Umbilical cord (tissue), 2 donors: ENCODE measurements around the gene BET1L. TPM values are rescaled to one million over a fixed set of nuclear protein-coding genes. Genes with fewer than 3 reads are reported as not detected.
A peak's percentile ranks its signal among the peaks of the same experiment; 100 is the strongest.
"Not testable (repeated sequence)": the region's sequence is repeated elsewhere in the genome, so short reads cannot be mapped to it uniquely, and the experiment has no call there.

Experiments
- DNase-seq: peaks from one replicate; pipeline ENCODE4 v3.0.0-alpha.2; 2015; ENCODE audit warnings: low spot score
- total RNA-seq: library from RNA; depleted of rRNA; stranded (reverse); fragments of >200 nt; gene quantifications from one replicate; pipeline ENCODE4 v1.2.3, GENCODE V29; 2014; ENCODE audit warnings: low replicate concordance; ENCODE audit not compliant: insufficient read depth

BET1L gene
- 14.0 TPM for total RNA-seq

GRCh38 chr11:207208-207862 lies at the start of gene BET1L, which contains the start of gene RIC8A:
BET1L (minus strand) TSS chr11:207399; CDS start chr11:207321, 78 bp downstream.
RIC8A (plus strand) TSS chr11:207708; CDS start chr11:208855, 1,147 bp downstream.
- DNase-seq: peak; percentile 99

- DNase-seq: no peak
Measured at GRCh38 chr11:255816-256215, 48.6 kb upstream of the BET1L start.

GRCh38 chr11:255176-255575 lies 48.0 kb upstream of the BET1L start:
- DNase-seq: peak; percentile 59

- no peak for DNase-seq
Measured at GRCh38 chr11:253886-254270, 46.7 kb upstream of the BET1L start.

GRCh38 chr11:253160-253885 lies 46.1 kb upstream of the BET1L start:
- DNase-seq: no peak

GRCh38 chr11:252666-253065 lies 45.5 kb upstream of the BET1L start:
- no peak for DNase-seq

- no peak for DNase-seq
Measured at GRCh38 chr11:251550-251949, 44.4 kb upstream of the BET1L start.

GRCh38 chr11:250740-251299 lies 43.6 kb upstream of the BET1L start:
- DNase-seq: peak; percentile 28

- no peak for DNase-seq
Measured at GRCh38 chr11:250274-250673, 43.1 kb upstream of the BET1L start.

GRCh38 chr11:249062-249461 lies 41.9 kb upstream of the BET1L start:
- DNase-seq: no peak

GRCh38 chr11:244376-244775 lies 37.2 kb upstream of the BET1L start:
- DNase-seq: no peak

- DNase-seq: no peak
Measured at GRCh38 chr11:241634-242033, 34.4 kb upstream of the BET1L start.

- no peak for DNase-seq
Measured at GRCh38 chr11:240315-240714, 33.1 kb upstream of the BET1L start.

GRCh38 chr11:238346-238745 lies 31.1 kb upstream of the BET1L start:
- not testable (repeated sequence) for DNase-seq

GRCh38 chr11:236774-237767 lies 29.9 kb upstream of the BET1L start, which contains the start of gene PSMD13:
PSMD13 (plus strand) TSS chr11:236976; CDS start chr11:237050, 74 bp downstream.
- peak; percentile 91 for DNase-seq

GRCh38 chr11:235997-236773 lies 29.0 kb upstream of the BET1L start, which contains the start of gene SIRT3:
SIRT3 (minus strand) TSS chr11:236342; CDS start chr11:236328, 14 bp downstream.
- DNase-seq: peak; percentile 88

GRCh38 chr11:235609-235996 lies 28.4 kb upstream of the BET1L start:
- no peak for DNase-seq

- no peak for DNase-seq
Measured at GRCh38 chr11:235180-235579, 28.0 kb upstream of the BET1L start.

- DNase-seq: no peak
Measured at GRCh38 chr11:232783-233565, 25.8 kb upstream of the BET1L start.

- no peak for DNase-seq
Measured at GRCh38 chr11:230431-230830, 23.2 kb upstream of the BET1L start.
